HEK293 (cell line): ENCODE data around the gene PTH1R.

Experiments
- CTCF ChIA-PET: fragments of 350-600 bp; formaldehyde crosslinking; extraction: SDS; loops from one replicate; lab custom pipeline; 2021; ENCODE audit warnings: antibody characterized with exemption; lab: Yijun Ruan, JAX
- POLR2A ChIA-PET: fragments of 300-600 bp; formaldehyde crosslinking; extraction: SDS; loops from one replicate; lab custom pipeline; 2020; ENCODE audit warnings: antibody characterized with exemption, inconsistent platforms; lab: Yijun Ruan, JAX
- H3K27ac ChIP-seq: fragments of 200-500 bp; sonication (Bioruptor generic); 2 replicates; pipeline ENCODE4 v1.5.1; 2014; ENCODE audit warnings: low read depth, low read length, control low read depth, inconsistent platforms; ENCODE audit errors: extremely low read depth
- H3K36me3 ChIP-seq, 2 experiments: fragments of 200-500 bp in 1 of 2; sonication (Bioruptor generic) in 1 of 2; 1 replicate in 1 of 2; 2 replicates in 1 of 2; pipeline ENCODE4 v1.5.1; 2014 to 2017; ENCODE audit warnings: inconsistent platforms in 2 of 2, low read length in 2 of 2; ENCODE audit not compliant: control insufficient read depth in 2 of 2, insufficient read depth in 1 of 2
- H3K4me1 ChIP-seq: fragments of 200-500 bp; sonication (Bioruptor generic); 2 replicates; pipeline ENCODE4 v1.5.1; 2014; ENCODE audit warnings: mild to moderate bottlenecking, low read length, inconsistent platforms; ENCODE audit not compliant: control insufficient read depth, insufficient read depth
- H3K4me3 ChIP-seq: 2 replicates; pipeline ENCODE4 v1.5.1; 2011; ENCODE audit warnings: low read depth, mild to moderate bottlenecking, control low read depth, low read length, moderate library complexity
- H3K9me3 ChIP-seq: fragments of 200-500 bp; sonication (Bioruptor generic); 2 replicates; pipeline ENCODE4 v1.5.1; 2014; ENCODE audit warnings: low read depth, low read length, inconsistent platforms; ENCODE audit not compliant: control insufficient read depth, insufficient read depth
- EGR2 ChIP-seq: fragments of 450-650 bp; formaldehyde crosslinking; IDR thresholded peaks from 2 replicates; pipeline ENCODE4 v1.5.1; 2016; ENCODE audit warnings: low read depth, missing biosample characterization, missing genetic modification characterization
- KLF16 ChIP-seq: fragments of 450-650 bp; formaldehyde crosslinking; IDR thresholded peaks from 2 replicates; pipeline ENCODE4 v1.5.1; 2017; ENCODE audit warnings: missing biosample characterization, missing genetic modification characterization
- PRDM1 ChIP-seq: fragments of 450-650 bp; formaldehyde crosslinking; IDR thresholded peaks from 2 replicates; pipeline ENCODE4; 2016; ENCODE audit warnings: missing biosample characterization, missing genetic modification characterization
- PRDM10 ChIP-seq: fragments of 450-650 bp; formaldehyde crosslinking; IDR thresholded peaks from 2 replicates; pipeline ENCODE4 v1.5.1; 2016; ENCODE audit warnings: missing biosample characterization, missing genetic modification characterization
- RBAK ChIP-seq: fragments of 450-650 bp; formaldehyde crosslinking; IDR thresholded peaks from 2 replicates; pipeline ENCODE4 v1.5.1; 2016; ENCODE audit warnings: missing biosample characterization, missing genetic modification characterization
- REPIN1 ChIP-seq: fragments of 450-650 bp; formaldehyde crosslinking; IDR thresholded peaks from 2 replicates; pipeline ENCODE4 v1.5.1; 2017; ENCODE audit warnings: missing biosample characterization, missing genetic modification characterization, low read depth
- TRIM28 ChIP-seq: IDR thresholded peaks from 2 replicates; pipeline ENCODE4 v1.6.1; 2011; ENCODE audit warnings: low read length, control low read depth, borderline replicate concordance
- ZFHX2 ChIP-seq: fragments of 450-650 bp; formaldehyde crosslinking; conservative IDR thresholded peaks from 2 replicates; pipeline ENCODE4 v1.5.1; 2016; ENCODE audit warnings: missing biosample characterization, missing genetic modification characterization
- ZNF155 ChIP-seq: fragments of 450-650 bp; formaldehyde crosslinking; IDR thresholded peaks from 2 replicates; pipeline ENCODE4 v1.5.1; 2016; ENCODE audit warnings: missing biosample characterization, missing genetic modification characterization
- ZNF16 ChIP-seq: fragments of 450-650 bp; formaldehyde crosslinking; IDR thresholded peaks from 2 replicates; pipeline ENCODE4 v1.5.1; 2016; ENCODE audit warnings: low read depth, missing biosample characterization, missing genetic modification characterization
- ZNF169 ChIP-seq: fragments of 450-650 bp; formaldehyde crosslinking; IDR thresholded peaks from 2 replicates; pipeline ENCODE4 v1.5.1; 2016; ENCODE audit warnings: missing biosample characterization, missing genetic modification characterization
- ZNF433 ChIP-seq: fragments of 450-650 bp; formaldehyde crosslinking; IDR thresholded peaks from 2 replicates; pipeline ENCODE4 v1.5.1; 2016; ENCODE audit warnings: missing biosample characterization, missing genetic modification characterization, low read depth
- ZNF529 ChIP-seq: fragments of 450-650 bp; formaldehyde crosslinking; IDR thresholded peaks from 2 replicates; pipeline ENCODE4 v1.5.1; 2017; ENCODE audit warnings: missing genetic modification characterization, missing biosample characterization; ENCODE audit not compliant: insufficient replicate concordance
- ZNF549 ChIP-seq: fragments of 450-650 bp; IDR thresholded peaks from 2 replicates; pipeline ENCODE4 v1.5.1; 2018; ENCODE audit warnings: missing biosample characterization, missing genetic modification characterization, mild to moderate bottlenecking, inconsistent platforms, moderate library complexity
- TF ChIP-seq, protein P1 (sequence below): fragments of 450-650 bp; formaldehyde crosslinking; IDR thresholded peaks from 2 replicates; pipeline ENCODE4 v1.5.1; 2016; ENCODE audit warnings: missing biosample characterization, missing genetic modification characterization
- TF ChIP-seq, protein P2 (sequence below): sonication (generic); formaldehyde crosslinking; IDR thresholded peaks from 2 replicates; pipeline ENCODE4 v1.8.1; 2022; ENCODE audit warnings: mild to moderate bottlenecking, moderate library complexity, missing genetic modification reagents

The PTH1R gene

GRCh38 chr3:46874430-46874829 lies 3.1 kb upstream of the PTH1R start:
- Histone ChIP-seq H3K4me3 (no peak overlapping the region), H3K9me3 (no peaks in the 10 kb centered on the region), H3K4me1 (no peaks in the 10 kb centered on the region), H3K27ac (no peak overlapping the region), H3K36me3 (no peaks in the 10 kb centered on the region)
- TF ChIP-seq RBAK (no peak), ZNF433 (tag by site-specific recombination) (no peak), ZFHX2 (tag by site-specific recombination) (no peak)
- ChIA-PET CTCF (interaction anchor here (0.7 kb wide), 1 partner anchor 9 kb away, joined by 4 read pairs; no protein-coding TSS in a partner anchor), POLR2A (no interaction called here)

DNA sequence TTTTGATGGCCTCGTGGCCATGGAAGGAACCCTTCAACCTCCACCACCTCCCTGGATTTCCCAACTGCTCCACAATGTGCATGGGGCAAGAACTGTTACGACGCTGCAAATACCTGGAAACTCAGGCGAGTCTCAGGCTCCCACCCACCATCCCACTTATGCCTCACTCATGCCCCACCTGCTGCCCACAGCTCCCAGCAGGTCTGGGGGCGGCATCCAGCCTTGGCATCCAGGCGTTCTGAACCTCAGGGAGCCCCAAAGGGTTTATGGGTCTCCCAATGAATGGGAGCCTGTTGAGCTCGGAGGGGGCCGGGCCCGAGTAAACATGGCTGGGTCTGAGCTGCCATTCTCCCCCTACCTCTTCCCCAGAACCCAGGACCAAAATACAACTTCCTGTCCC lies 2.0 kb upstream of the PTH1R start:
- Histone ChIP-seq H3K9me3 (no peaks in the 10 kb centered on the region), H3K27ac (no peak overlapping the region), H3K4me1 (no peaks in the 10 kb centered on the region), H3K4me3 (no peak overlapping the region), H3K36me3 (no peaks in the 10 kb centered on the region)
- POLR2A ChIA-PET, result no interaction called here
- TF ChIP-seq EGR2 (tag by site-specific recombination), result peak; percentile 58; the same call in 1 of the 2 replicates
- peak; percentile 50 for TF ChIP-seq ZFHX2 (tag by site-specific recombination)
- TF ChIP-seq, protein P1, sequence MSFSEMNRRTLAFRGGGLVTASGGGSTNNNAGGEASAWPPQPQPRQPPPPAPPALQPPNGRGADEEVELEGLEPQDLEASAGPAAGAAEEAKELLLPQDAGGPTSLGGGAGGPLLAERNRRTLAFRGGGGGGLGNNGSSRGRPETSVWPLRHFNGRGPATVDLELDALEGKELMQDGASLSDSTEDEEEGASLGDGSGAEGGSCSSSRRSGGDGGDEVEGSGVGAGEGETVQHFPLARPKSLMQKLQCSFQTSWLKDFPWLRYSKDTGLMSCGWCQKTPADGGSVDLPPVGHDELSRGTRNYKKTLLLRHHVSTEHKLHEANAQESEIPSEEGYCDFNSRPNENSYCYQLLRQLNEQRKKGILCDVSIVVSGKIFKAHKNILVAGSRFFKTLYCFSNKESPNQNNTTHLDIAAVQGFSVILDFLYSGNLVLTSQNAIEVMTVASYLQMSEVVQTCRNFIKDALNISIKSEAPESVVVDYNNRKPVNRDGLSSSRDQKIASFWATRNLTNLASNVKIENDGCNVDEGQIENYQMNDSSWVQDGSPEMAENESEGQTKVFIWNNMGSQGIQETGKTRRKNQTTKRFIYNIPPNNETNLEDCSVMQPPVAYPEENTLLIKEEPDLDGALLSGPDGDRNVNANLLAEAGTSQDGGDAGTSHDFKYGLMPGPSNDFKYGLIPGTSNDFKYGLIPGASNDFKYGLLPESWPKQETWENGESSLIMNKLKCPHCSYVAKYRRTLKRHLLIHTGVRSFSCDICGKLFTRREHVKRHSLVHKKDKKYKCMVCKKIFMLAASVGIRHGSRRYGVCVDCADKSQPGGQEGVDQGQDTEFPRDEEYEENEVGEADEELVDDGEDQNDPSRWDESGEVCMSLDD (tag by site-specific recombination), result no peak
- CTCF ChIA-PET, result interaction anchor here (0.7 to 4.3 kb wide), 2 partner anchors 9 to 16 kb away, joined by 3 to 23 read pairs; no protein-coding TSS in a partner anchor

DNA sequence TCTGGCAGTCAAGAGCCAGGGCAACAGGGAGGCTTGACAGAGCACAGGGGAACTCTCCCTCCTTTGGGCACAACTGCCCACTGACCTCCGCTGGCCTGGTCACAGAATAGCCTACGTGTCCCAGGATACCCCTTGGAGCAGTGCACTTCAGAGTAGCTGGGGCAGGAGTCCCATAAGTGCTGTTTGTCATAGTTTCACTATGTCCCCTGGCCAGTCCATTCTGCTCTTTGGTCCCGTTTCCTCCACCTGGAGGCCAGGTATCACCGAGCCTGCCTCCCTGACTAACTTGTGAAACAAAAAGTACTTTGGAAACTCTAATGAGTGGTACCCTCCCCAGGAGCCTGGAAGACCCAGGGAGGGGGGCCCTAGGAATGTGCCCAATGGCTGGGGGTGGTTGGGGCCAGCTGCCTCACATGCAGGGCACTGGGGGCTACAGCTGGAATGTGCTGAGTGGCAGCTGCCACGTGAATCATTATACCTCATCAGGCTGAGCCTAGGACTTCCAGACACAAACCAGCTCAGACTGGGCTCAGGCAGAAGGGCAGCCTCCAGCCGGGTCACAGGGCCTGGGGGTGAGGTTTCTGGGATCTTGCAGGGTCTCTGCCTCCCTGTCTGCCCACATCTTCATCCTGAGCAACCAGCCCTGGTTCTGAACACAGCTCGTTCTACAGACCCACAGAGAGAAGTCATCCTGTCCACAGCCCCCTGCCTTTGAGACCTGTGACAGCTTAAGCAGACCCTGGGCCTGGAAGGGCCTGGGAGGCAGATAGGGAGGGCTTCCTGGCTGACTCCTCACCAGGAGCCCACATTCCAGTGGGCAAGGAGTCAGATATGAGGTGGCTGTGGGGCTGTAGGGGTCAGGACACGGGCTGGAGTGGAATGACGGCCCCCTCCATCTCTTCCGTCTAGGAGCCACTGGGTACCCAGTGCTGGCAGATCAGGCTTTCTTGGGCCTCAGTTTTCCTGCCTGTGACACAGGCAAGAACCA lies 914 bp upstream of the PTH1R start:
- no peak for TF ChIP-seq PRDM1
- no peak for TF ChIP-seq ZNF155 (tag by site-specific recombination)
- TF ChIP-seq, all 188 proteins: peak for 0
- CTCF ChIA-PET, result interaction anchor here (0.7 to 4.3 kb wide), 2 partner anchors 10 to 87 kb away, joined by 3 to 23 read pairs; no protein-coding TSS in a partner anchor
- H3K9me3 ChIP-seq, result no peaks in the 10 kb centered on the region
- H3K4me3 ChIP-seq, result no peak overlapping the region
- no peak overlapping the region for H3K27ac ChIP-seq
- POLR2A ChIA-PET, result no interaction called here
- no peaks in the 10 kb centered on the region for H3K4me1 ChIP-seq
- no peaks in the 10 kb centered on the region for H3K36me3 ChIP-seq

GRCh38 chr3:46878781-46879436 lies 1.4 kb downstream of the PTH1R start:
- H3K27ac ChIP-seq, result no peak overlapping the region
- no peak for TF ChIP-seq TRIM28
- no peak for TF ChIP-seq KLF16
- TF ChIP-seq ZNF549 (tag by site-specific recombination), result no peak
- TF ChIP-seq ZFHX2 (tag by site-specific recombination), result peak; percentile 7; the same call in 1 of the 2 replicates
- peak; percentile 94 for TF ChIP-seq PRDM10 (tag by site-specific recombination)
- no peak for TF ChIP-seq ZNF529 (tag by site-specific recombination)
- TF ChIP-seq REPIN1 (tag by site-specific recombination), result no peak
- TF ChIP-seq, protein P2, sequence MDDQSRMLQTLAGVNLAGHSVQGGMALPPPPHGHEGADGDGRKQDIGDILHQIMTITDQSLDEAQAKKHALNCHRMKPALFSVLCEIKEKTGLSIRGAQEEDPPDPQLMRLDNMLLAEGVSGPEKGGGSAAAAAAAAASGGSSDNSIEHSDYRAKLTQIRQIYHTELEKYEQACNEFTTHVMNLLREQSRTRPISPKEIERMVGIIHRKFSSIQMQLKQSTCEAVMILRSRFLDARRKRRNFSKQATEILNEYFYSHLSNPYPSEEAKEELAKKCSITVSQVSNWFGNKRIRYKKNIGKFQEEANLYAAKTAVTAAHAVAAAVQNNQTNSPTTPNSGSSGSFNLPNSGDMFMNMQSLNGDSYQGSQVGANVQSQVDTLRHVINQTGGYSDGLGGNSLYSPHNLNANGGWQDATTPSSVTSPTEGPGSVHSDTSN (CRISPR knock-in tag), result no peak
- TF ChIP-seq ZNF169 (tag by site-specific recombination), result no peak
- no peak for TF ChIP-seq ZNF16 (tag by site-specific recombination)
- TF ChIP-seq, all 188 proteins: peak for 2
- ChIA-PET POLR2A (no interaction called here), CTCF (interaction anchor here (4.3 kb wide), 1 partner anchor 12 kb away, joined by 23 read pairs; no protein-coding TSS in a partner anchor)
- Histone ChIP-seq H3K4me1 (no peaks in the 10 kb centered on the region), H3K9me3 (no peaks in the 10 kb centered on the region), H3K36me3 (no peaks in the 10 kb centered on the region), H3K4me3 (no peak overlapping the region)
